HG03135 (cell line): Measurements from ENCODE around the gene HIPK2.
"Not testable (repeated sequence)": the region's sequence is repeated elsewhere in the genome, so short reads cannot be mapped to it uniquely, and the experiment has no call there.

ENCODE experiments used
- ATAC-seq: cut with Tn5 transposase; IDR thresholded peaks from one replicate; pipeline ENCODE4 v1.9.1; 2021; ENCODE audit warnings: mild to moderate bottlenecking, moderate library complexity; ENCODE audit not compliant: unreplicated experiment

The HIPK2 gene

GRCh38 chr7:139557857-139558581, 219.8 kb downstream of the HIPK2 start:
- no peak for ATAC-seq

- ATAC-seq = not testable (repeated sequence)
These were observed 223.7 kb downstream of the HIPK2 start for GRCh38 chr7:139553991-139554700.

GRCh38 chr7:139548302-139549028, 229.3 kb downstream of the HIPK2 start:
- no peak for ATAC-seq

- no peak for ATAC-seq
These were observed 233.2 kb downstream of the HIPK2 start for GRCh38 chr7:139544645-139545044.

GRCh38 chr7:139543801-139544603, 233.8 kb downstream of the HIPK2 start:
- no peak for ATAC-seq

GRCh38 chr7:139542308-139543151, 235.3 kb downstream of the HIPK2 start:
- ATAC-seq = no peak

GRCh38 chr7:139541600-139542307, 236.0 kb downstream of the HIPK2 start:
- ATAC-seq = no peak

GRCh38 chr7:139540203-139540602, 237.6 kb downstream of the HIPK2 start:
- no peak for ATAC-seq

- ATAC-seq = no peak
These were observed 238.7 kb downstream of the HIPK2 start for GRCh38 chr7:139538881-139539635.

- ATAC-seq = no peak
These were observed 241.6 kb downstream of the HIPK2 start for GRCh38 chr7:139536152-139536551.

GRCh38 chr7:139534966-139535651, 242.7 kb downstream of the HIPK2 start:
- ATAC-seq = no peak

GRCh38 chr7:139534096-139534495, 243.7 kb downstream of the HIPK2 start:
- no peak for ATAC-seq

GRCh38 chr7:139532636-139533155, 245.1 kb downstream of the HIPK2 start:
- ATAC-seq = no peak

GRCh38 chr7:139531094-139531493, 246.7 kb downstream of the HIPK2 start:
- ATAC-seq = no peak

GRCh38 chr7:139526578-139527544, 250.9 kb downstream of the HIPK2 start:
- ATAC-seq = no peak

- ATAC-seq = no peak
These were observed 252.0 kb downstream of the HIPK2 start for GRCh38 chr7:139525750-139526149.

- ATAC-seq = no peak
These were observed 252.6 kb downstream of the HIPK2 start for GRCh38 chr7:139525239-139525638.
